Esophagus (tissue), 2 donors: ENCODE results near the gene MIA. TPM values are rescaled to one million over a fixed set of nuclear protein-coding genes. Genes with fewer than 3 reads are reported as not detected.

Source experiments
- H3K27ac ChIP-seq, 2 donors: one replicate each; pipeline ENCODE4 v1.5.1; 2013; ENCODE audit warnings: low read depth in 2 of 2, mild to moderate bottlenecking in 2 of 2, inconsistent platforms in 1 of 2, low read length in 1 of 2, moderate library complexity in 1 of 2
- H3K27me3 ChIP-seq, 2 donors: one replicate each; pipeline ENCODE4 v1.6.1; 2013; ENCODE audit warnings: low read length in 2 of 2, control low read depth in 1 of 2, mild to moderate bottlenecking in 1 of 2; ENCODE audit not compliant: insufficient read depth in 2 of 2, control insufficient read depth in 1 of 2
- H3K36me3 ChIP-seq, 2 donors: one replicate each; pipeline ENCODE4 v1.6.1; 2013; ENCODE audit warnings: low read length in 1 of 2; ENCODE audit not compliant: control insufficient read depth in 2 of 2, insufficient read depth in 2 of 2
- H3K4me1 ChIP-seq, 2 donors: one replicate each; pipeline ENCODE4 v1.6.1; 2013; ENCODE audit warnings: low read length in 1 of 2; ENCODE audit not compliant: control insufficient read depth in 2 of 2, insufficient read depth in 2 of 2
- H3K4me3 ChIP-seq, 2 donors: one replicate each; pipeline ENCODE4 v1.5.1; 2013; ENCODE audit warnings: low read length in 2 of 2, mild to moderate bottlenecking in 2 of 2, low read depth in 1 of 2, moderate library complexity in 1 of 2
- H3K9me3 ChIP-seq, 2 donors: one replicate each; pipeline ENCODE4 v1.6.1; 2013; ENCODE audit warnings: mild to moderate bottlenecking in 2 of 2, low read depth in 1 of 2, low read length in 1 of 2, moderate library complexity in 1 of 2; ENCODE audit not compliant: control insufficient read depth in 2 of 2, insufficient read depth in 1 of 2
- WGBS, 2 donors: extraction: QIAGEN DNeasy Blood & Tissue Kit; methylation state at CpG; one replicate each; pipeline ENCODE4 v1.1.7; 2013; 5-methylcytosine and 5-hydroxymethylcytosine counted together
- polyA plus RNA-seq, 2 donors: library from polyadenylated mRNA; stranded (reverse); fragments of 200-250 nt; gene quantifications; one replicate each; pipeline ENCODE4 v1.2.3, GENCODE V29; 2013
- donor health status: healthy with polysubstance abuse.
- donor health status: Bipolar disorder and iron deficiency.

Gene MIA
- polyA plus RNA-seq, 2 donors, result 0.47 to 1.8 TPM

- Histone ChIP-seq H3K9me3 (no peaks in the 10 kb centered on the region), H3K4me1 (peaks cover 20 to 47% of the 10 kb centered on the region in 2 donors), H3K27ac (peak overlapping the region; percentile 89 to 94), H3K36me3 (peaks cover 0 to 24% of the 10 kb centered on the region in 2 donors), H3K4me3 (peak overlapping the region; percentile 74 to 78), H3K27me3 (no peaks in the 10 kb centered on the region)
- WGBS, 2 donors, result 51 to 56% methylated on average over 24 to 27 of the region's 27 CpGs
Observed at GRCh38 chr19:40800339-40800996, 25.1 kb downstream of the MIA start.

- Histone ChIP-seq H3K36me3 (peaks cover 0 to 24% of the 10 kb centered on the region in 2 donors), H3K4me3 (peak overlapping the region in 1 of 2 donors; percentile 78)
Observed at GRCh38 chr19:40800997-40801377, 25.7 kb downstream of the MIA start.

DNA sequence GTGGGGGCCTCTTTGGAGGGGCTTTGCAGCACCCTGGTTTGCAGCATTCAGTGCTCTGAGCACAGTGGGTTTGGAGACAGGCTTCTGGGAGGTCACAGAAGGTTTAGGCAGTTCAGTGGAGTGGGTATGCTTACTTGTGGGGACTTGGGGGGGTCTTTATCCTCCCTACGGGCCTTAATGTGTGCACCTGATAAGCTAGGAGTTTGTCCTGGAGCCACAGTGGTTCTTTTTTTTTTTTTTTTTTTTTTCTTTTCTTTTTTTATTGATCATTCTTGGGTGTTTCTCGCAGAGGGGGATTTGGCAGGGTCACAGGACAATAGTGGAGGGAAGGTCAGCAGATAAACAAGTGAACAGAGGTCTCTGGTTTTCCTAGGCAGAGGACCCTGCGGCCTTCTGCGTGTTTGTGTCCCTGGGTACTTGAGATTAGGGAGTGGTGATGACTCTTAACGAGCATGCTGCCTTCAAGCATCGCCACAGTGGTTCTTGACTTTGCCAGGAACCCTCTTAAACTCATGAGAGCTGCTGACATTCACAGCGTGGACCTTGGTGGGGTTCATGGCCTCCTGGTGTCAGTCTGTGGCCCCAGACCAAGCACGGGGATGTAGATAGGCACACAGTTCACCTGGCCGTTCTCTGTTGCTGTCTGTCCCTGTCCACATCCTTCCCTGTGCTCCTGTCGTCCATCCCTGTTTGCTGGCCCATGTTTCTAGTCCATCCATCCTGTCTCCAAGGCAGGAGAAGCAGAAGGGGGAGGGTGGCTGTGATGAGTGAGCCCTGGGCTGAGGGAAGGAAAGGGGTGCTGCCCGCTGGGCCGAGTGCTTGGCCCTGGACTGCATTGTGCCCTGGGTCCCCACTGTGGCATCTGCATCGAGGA lies 26.3 kb downstream of the MIA start:
- H3K4me3 ChIP-seq, result peak overlapping the region in 1 of 2 donors; percentile 23

More at GRCh38 chr19:40800997-40801377, 25.7 kb downstream of the MIA start:
- peaks cover 20 to 47% of the 10 kb centered on the region in 2 donors for H3K4me1 ChIP-seq
- H3K9me3 ChIP-seq, result no peaks in the 10 kb centered on the region
- no peaks in the 10 kb centered on the region for H3K27me3 ChIP-seq
- 82 to 86% methylated on average over 22 to 27 of the region's 27 CpGs for WGBS, 2 donors
- peak overlapping the region; percentile 8 to 26 for H3K27ac ChIP-seq

GRCh38 chr19:40802300-40803169 lies 27.2 kb downstream of the MIA start:
- H3K9me3 ChIP-seq, result no peaks in the 10 kb centered on the region
- H3K4me1 ChIP-seq, result peaks cover 24 to 53% of the 10 kb centered on the region in 2 donors
- H3K36me3 ChIP-seq, result peaks cover 0 to 30% of the 10 kb centered on the region in 2 donors
- H3K4me3 ChIP-seq, result peak overlapping the region; percentile 13 to 23
- WGBS, 2 donors, result 14 to 17% methylated on average over 11 of the region's 11 CpGs
- peak overlapping the region; percentile 69 for H3K27ac ChIP-seq
- no peaks in the 10 kb centered on the region for H3K27me3 ChIP-seq

More for the DNA sequence above, 26.3 kb downstream of the MIA start:
- H3K27me3 ChIP-seq, result no peaks in the 10 kb centered on the region
- H3K9me3 ChIP-seq, result no peaks in the 10 kb centered on the region
- H3K4me1 ChIP-seq, result peaks cover 22 to 51% of the 10 kb centered on the region in 2 donors
- WGBS, 2 donors, result 48 to 49% methylated on average over 12 to 13 of the region's 13 CpGs
- peaks cover 0 to 24% of the 10 kb centered on the region in 2 donors for H3K36me3 ChIP-seq
- peak overlapping the region; percentile 54 to 69 for H3K27ac ChIP-seq

DNA sequence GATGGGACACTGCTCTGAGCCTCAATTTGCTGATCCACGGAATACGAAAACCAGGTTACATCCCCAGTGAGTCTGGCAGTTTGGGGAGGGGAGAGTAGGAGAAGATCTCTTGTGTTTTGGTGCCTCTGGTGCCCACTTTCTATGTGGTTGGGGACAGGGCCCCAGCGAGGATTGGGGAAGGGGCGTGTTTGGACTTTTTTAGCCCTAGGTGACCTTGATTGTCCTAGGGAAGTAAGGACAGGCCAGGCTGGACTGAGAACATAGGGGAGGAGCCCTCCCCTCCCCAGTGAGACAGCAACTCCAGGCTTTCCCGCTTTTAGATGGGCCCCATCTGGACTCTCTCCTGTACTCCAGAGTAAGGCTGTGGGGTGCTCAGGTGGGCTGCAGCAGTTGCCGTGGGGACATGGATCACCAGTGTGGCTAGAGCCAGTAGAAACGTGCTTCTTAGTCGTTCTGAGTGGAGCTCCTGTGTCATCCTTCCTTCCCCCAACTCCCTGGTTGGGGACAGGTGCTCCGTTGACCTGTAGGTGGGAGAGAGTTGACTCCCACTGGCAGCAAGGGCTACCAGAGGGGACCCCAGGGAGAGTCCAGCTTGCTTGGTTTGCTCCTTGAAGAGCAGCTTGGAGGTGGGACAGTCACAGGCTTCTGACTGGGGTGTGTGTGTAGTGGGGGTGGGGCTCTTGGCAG lies 28.0 kb downstream of the MIA start:
- H3K27me3 ChIP-seq, result no peaks in the 10 kb centered on the region
- H3K36me3 ChIP-seq, result peaks cover 0 to 38% of the 10 kb centered on the region in 2 donors
- peak overlapping the region; percentile 69 for H3K27ac ChIP-seq
- H3K9me3 ChIP-seq, result no peaks in the 10 kb centered on the region
- 40 to 47% methylated on average over 9 of the region's 9 CpGs for WGBS, 2 donors
- H3K4me3 ChIP-seq, result peak overlapping the region in 1 of 2 donors; percentile 13
- peaks cover 27 to 51% of the 10 kb centered on the region in 2 donors for H3K4me1 ChIP-seq

GRCh38 chr19:40803857-40804782 lies 28.8 kb downstream of the MIA start:
- H3K27me3 ChIP-seq, result no peaks in the 10 kb centered on the region
- WGBS, 2 donors, result 66 to 69% methylated on average over 6 of the region's 6 CpGs
- H3K4me3 ChIP-seq, result no peak overlapping the region
- peaks cover 27 to 51% of the 10 kb centered on the region in 2 donors for H3K4me1 ChIP-seq
- peak overlapping the region; percentile 69 for H3K27ac ChIP-seq
- no peaks in the 10 kb centered on the region for H3K9me3 ChIP-seq
- H3K36me3 ChIP-seq, result peaks cover 0 to 44% of the 10 kb centered on the region in 2 donors

GRCh38 chr19:40804783-40805242 lies 29.5 kb downstream of the MIA start:
- H3K27ac ChIP-seq, result peak overlapping the region; percentile 45 to 62
- no peaks in the 10 kb centered on the region for H3K27me3 ChIP-seq
- H3K36me3 ChIP-seq, result peaks cover 0 to 50% of the 10 kb centered on the region in 2 donors
- 39 to 58% methylated on average over 7 of the region's 7 CpGs for WGBS, 2 donors
- H3K4me3 ChIP-seq, result no peak overlapping the region
- peaks cover 27 to 55% of the 10 kb centered on the region in 2 donors for H3K4me1 ChIP-seq
- H3K9me3 ChIP-seq, result no peaks in the 10 kb centered on the region

- Histone ChIP-seq H3K27ac (peak overlapping the region; percentile 7 to 62), H3K9me3 (no peaks in the 10 kb centered on the region), H3K27me3 (no peaks in the 10 kb centered on the region), H3K36me3 (peaks cover 0 to 48% of the 10 kb centered on the region in 2 donors), H3K4me3 (no peak overlapping the region), H3K4me1 (peaks cover 25 to 60% of the 10 kb centered on the region in 2 donors)
- WGBS, 2 donors, result 49 to 61% methylated on average over 2 of the region's 2 CpGs
Observed at GRCh38 chr19:40805258-40805868, 30.0 kb downstream of the MIA start.
